A673 (cell line): Measurements from ENCODE around the gene DHPS.

ENCODE experiments used
- EZH2 ChIP-seq: fragments of 200-600 bp; sonication (generic); IDR thresholded peaks from 2 replicates; pipeline ENCODE4 v1.6.1; 2017; ENCODE audit warnings: borderline replicate concordance, low read depth, mild to moderate bottlenecking, mixed read lengths, antibody characterized with exemption, low read length; ENCODE audit not compliant: poor library complexity, severe bottlenecking
- TF ChIP-seq, protein P1 (sequence below): fragments of 300-800, 200-600 bp; sonication (generic); conservative IDR thresholded peaks from 2 replicates; pipeline ENCODE4 v1.5.1; 2017; ENCODE audit warnings: low read depth, mild to moderate bottlenecking, antibody characterized with exemption, low read length, moderate library complexity, mixed read lengths

DNA sequence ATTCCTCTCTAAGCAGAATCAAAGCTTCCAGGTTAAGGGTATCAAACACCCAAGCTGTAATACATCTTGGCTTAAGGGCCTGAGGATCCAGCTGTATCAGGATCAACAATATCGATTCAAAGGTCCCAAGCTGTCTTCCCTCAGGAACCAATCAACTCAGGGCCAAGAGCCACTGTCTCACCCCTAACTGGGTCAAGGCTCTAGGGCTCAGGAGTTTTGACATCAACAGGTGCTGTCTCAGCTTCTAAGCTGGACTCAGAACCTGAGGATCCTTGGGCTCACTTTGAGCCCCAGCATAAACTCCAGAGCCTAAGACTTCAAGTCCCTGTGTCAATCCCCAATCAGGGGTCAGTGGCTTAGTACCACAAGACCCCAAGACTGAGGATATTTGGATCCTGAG, 13.8 kb upstream of the DHPS start:
- no peak for TF ChIP-seq EZH2
- TF ChIP-seq, protein P1, sequence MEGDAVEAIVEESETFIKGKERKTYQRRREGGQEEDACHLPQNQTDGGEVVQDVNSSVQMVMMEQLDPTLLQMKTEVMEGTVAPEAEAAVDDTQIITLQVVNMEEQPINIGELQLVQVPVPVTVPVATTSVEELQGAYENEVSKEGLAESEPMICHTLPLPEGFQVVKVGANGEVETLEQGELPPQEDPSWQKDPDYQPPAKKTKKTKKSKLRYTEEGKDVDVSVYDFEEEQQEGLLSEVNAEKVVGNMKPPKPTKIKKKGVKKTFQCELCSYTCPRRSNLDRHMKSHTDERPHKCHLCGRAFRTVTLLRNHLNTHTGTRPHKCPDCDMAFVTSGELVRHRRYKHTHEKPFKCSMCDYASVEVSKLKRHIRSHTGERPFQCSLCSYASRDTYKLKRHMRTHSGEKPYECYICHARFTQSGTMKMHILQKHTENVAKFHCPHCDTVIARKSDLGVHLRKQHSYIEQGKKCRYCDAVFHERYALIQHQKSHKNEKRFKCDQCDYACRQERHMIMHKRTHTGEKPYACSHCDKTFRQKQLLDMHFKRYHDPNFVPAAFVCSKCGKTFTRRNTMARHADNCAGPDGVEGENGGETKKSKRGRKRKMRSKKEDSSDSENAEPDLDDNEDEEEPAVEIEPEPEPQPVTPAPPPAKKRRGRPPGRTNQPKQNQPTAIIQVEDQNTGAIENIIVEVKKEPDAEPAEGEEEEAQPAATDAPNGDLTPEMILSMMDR: no peak
